MG63 (cell line): ENCODE results near the gene HSPA1B. TPM values are rescaled to one million over a fixed set of nuclear protein-coding genes. Genes with fewer than 3 reads are reported as not detected.
"Not testable (repeated sequence)": the region's sequence is repeated elsewhere in the genome, so short reads cannot be mapped to it uniquely, and the experiment has no call there.

Experiments
- DNase-seq: peaks from one replicate; pipeline ENCODE4 v3.0.0-alpha.2; 2020
- H3K27me3 ChIP-seq: fragments of 250-450 bp; sonication (Bioruptor Pico); 2 replicates; pipeline ENCODE4 v1.5.1; 2020; ENCODE audit warnings: mild to moderate bottlenecking, moderate library complexity
- H3K36me3 ChIP-seq: fragments of 250-450 bp; sonication (Bioruptor Pico); 2 replicates; pipeline ENCODE4 v1.5.1; 2020; ENCODE audit warnings: mild to moderate bottlenecking, moderate library complexity
- H3K4me3 ChIP-seq: fragments of 250-450 bp; sonication (Bioruptor Pico); 2 replicates; pipeline ENCODE4 v1.5.1; 2020; ENCODE audit warnings: mild to moderate bottlenecking, moderate library complexity
- H3K9me3 ChIP-seq: fragments of 250-450 bp; sonication (Bioruptor Pico); 2 replicates; pipeline ENCODE4 v1.5.1; 2020; ENCODE audit warnings: mild to moderate bottlenecking, moderate library complexity
- total RNA-seq: library from RNA; depleted of rRNA; stranded (reverse); fragments of >200 nt; shearing (Covaris generic); gene quantifications from 2 replicates; pipeline ENCODE4 v1.2.3, GENCODE V29; 2014; ENCODE audit warnings: low replicate concordance

Gene HSPA1B
- total RNA-seq, 1 experiment from 2014 or later: 72.1 TPM

DNA sequence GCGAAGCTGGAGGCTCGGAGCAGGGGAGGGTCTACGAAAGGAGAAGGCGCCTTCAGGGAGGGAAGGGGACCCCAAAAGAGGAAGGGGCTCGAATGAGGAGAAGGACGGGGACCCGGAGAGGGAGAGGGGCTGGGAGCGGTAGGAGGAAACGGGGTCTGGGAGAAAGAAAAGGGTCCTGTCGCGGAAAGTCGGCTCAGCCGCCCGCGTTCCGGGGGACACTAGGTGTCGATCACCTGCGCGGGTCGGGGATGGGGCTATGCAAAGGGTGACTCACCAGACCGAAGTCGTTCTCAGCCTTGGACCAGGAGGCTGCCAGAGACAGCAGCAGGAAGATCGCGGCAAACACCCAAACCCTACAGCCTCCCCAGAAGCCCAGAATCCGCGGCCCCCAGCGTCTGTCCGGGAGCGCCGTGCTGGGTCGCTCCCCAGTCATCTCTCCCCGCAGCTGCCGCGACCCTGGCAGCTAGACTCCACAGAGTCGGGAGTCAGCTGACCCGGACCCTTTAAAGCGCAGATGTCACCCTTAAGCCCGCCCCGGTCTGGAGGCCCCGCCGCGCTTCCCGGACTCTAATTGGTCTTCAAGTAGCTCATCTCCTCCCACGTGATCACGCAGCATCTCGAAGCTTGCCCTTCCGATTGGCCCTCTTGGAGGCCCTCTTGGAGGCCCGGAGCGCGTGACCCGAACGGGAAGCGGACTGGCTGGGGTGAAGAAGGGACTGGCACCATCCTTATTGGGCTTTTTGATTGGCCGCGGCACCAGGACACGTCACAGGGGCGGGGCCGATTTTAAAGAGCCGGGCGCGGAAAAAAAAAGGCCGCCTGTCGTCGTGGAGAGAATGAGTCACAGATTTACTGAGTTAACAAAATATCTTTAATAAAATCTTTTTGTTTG, 35.1 kb downstream of the HSPA1B start, which contains the start of gene NEU1:
NEU1 (minus strand) TSS at position 478 of the 892 bp plus-strand sequence; CDS start at position 433, 45 bp downstream.
- H3K4me3 ChIP-seq: peak within 1 kb of the TSS; percentile 71
- no peaks in the 10 kb centered on the region for H3K9me3 ChIP-seq
- no peaks in the 10 kb centered on the region for H3K36me3 ChIP-seq
- no peaks in the 10 kb centered on the region for H3K27me3 ChIP-seq
- DNase-seq: peak; percentile 99

DNA sequence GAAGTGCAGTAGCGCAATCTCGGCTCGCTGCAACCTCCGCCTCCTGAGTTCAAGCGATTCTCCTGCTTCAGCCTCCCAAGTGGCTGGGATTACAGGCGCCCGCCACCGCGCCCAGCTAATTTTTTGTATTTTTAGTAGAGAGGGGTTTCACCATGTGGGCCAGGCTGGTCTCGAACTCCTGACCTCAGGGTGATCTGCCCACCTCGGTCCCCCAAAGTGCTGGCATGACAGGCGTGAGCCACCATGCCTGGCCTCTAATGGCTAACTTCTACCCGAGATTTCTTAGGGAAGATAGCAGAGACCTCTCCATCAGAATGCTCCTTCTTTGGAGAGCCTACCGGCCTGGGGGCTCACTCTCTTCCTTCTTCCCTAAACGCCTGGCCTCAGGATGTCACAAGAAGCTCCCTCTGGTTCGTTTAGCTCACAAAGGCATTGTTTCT, 36.6 kb downstream of the HSPA1B start:
- H3K4me3 ChIP-seq: peak overlapping the region; percentile 71
- not testable (repeated sequence) for H3K9me3 ChIP-seq, H3K36me3 ChIP-seq, DNase-seq, H3K27me3 ChIP-seq

DNA sequence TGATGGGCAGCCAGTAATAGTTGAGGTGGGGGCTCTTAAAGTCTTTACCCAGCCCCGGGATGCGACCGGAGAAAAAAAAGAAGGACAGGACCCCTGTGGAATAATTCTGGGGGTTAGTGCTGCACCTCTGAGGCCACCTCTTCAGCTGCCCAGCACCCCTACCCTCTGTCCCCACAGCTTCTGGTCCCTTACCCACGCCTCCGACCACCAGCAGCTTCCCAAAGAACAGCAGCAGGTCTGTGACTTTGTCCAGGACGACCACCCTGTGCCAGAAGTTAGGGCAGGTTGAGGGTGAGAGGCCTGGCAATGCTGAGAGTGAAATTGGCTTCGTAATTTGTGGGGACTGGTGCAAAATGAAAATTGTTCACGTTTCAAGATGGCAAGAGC, 37.3 kb downstream of the HSPA1B start:
- no peak for DNase-seq
- H3K36me3 ChIP-seq: no peaks in the 10 kb centered on the region
- no peaks in the 10 kb centered on the region for H3K27me3 ChIP-seq
- H3K4me3 ChIP-seq: no peak overlapping the region
- no peaks in the 10 kb centered on the region for H3K9me3 ChIP-seq

DNA sequence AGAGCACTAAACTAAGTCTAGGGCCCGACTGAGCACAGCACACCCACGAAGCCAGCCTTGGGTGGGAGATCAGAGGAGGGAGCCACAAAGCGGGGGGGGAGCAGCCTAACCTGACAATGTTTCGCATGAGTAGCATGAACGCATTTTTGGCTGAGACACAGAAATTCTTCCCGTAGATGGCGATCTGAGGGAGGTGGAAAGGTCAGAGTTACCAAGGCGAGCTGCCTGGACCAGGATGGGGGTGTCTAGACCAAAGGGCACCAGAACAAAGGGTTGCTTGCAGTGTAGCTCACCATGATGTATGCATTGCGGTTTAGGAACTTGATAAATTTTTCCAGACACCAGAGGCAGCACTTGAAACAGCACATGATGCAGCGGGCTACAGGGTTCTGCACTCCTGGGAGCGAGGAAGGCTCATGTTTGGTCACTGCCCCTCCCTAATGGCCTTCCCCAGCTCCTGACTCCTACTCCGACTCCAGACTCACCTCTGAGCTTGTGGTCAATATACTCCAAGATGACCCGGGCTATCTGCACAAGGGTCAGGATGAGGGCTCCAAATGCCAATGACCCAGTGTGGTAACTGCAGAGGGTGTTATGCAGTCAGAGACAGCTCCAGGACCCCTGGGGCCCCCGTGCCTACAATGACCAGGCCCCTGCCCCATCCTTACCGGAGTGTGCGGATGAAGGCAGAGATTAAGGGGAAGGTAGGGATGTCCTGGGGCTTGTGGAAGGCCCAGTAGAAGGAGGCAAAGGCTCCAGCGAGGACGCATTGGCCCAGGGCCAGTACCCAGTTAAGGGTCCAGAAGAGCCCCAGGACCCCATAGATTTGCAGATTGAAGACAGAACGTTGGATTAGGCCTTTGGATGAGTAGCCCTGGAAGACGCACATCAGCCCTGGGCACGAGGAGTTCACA, 37.9 kb downstream of the HSPA1B start:
- no peak overlapping the region for H3K4me3 ChIP-seq
- no peaks in the 10 kb centered on the region for H3K27me3 ChIP-seq
- no peaks in the 10 kb centered on the region for H3K9me3 ChIP-seq
- H3K36me3 ChIP-seq: no peaks in the 10 kb centered on the region
- DNase-seq: no peak

DNA sequence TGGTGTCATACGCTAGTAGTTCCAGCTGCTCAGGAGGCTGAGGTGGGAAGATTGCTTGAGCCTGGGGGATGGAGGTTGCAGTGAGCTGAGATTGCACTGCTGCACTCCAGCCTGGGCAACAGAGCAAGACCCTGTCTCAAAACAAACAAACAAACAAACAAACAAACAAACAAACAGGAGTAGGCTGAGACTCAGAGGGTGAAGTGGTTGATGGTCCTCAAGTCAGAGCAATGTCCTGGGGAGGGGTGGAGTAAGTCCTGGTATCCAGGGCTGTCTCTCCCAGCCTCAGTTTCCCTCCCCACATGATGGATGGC, 41.1 kb downstream of the HSPA1B start:
- H3K36me3 ChIP-seq, DNase-seq, H3K27me3 ChIP-seq: not testable (repeated sequence)

DNA sequence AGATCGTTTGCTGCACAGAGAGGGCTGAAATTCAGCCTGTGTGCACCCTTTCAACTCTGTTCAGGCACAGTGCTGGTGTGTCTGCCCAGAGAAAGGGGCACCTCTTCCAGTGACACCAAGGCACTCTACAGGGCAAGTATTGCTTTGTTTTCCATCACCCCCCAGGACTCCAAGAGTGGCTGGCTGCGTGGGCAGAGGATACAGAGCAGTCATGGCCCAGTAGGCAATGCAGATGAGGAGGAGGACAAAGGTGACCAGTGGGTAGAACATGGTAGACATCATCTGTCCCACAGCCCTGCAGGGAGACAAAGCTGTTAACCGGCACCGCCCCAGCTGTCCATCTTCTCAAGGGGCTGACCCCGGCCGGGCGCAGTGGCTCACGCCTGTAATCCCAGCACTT, 41.8 kb downstream of the HSPA1B start:
- H3K4me3 ChIP-seq: no peak overlapping the region
- H3K36me3 ChIP-seq: no peaks in the 10 kb centered on the region
- no peaks in the 10 kb centered on the region for H3K27me3 ChIP-seq
- DNase-seq: no peak
- no peaks in the 10 kb centered on the region for H3K9me3 ChIP-seq

More for the DNA sequence above, 41.1 kb downstream of the HSPA1B start:
- not testable (repeated sequence) for H3K4me3 ChIP-seq, H3K9me3 ChIP-seq

DNA sequence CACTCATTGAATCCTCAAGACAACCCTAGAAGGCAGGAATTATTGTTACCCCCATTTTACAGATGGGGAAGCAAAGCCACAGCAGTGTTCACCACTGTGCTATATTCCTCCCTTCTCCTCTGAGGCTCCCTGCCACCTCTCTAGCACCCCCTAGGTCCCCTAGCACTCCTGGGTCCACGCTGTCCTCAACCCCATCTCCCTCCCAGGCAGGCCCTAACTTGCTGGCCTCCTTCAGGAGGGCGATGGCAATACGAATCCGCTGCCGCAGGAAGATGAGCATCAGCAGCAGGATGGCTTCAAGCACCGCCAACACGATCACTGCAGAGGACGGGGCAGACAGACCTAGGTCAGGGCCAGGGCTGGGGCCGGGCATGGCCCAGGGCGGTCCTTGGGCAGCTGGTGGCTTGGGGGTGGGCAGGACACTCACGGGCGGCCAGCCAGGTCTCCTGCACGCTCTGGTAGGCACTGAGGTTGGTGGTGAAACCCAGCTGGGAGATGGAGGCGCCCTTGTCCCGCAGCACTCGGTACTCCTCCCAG, 42.9 kb downstream of the HSPA1B start:
- Histone ChIP-seq H3K9me3 (no peaks in the 10 kb centered on the region), H3K27me3 (no peaks in the 10 kb centered on the region), H3K36me3 (no peaks in the 10 kb centered on the region), H3K4me3 (no peak overlapping the region)
- no peak for DNase-seq

DNA sequence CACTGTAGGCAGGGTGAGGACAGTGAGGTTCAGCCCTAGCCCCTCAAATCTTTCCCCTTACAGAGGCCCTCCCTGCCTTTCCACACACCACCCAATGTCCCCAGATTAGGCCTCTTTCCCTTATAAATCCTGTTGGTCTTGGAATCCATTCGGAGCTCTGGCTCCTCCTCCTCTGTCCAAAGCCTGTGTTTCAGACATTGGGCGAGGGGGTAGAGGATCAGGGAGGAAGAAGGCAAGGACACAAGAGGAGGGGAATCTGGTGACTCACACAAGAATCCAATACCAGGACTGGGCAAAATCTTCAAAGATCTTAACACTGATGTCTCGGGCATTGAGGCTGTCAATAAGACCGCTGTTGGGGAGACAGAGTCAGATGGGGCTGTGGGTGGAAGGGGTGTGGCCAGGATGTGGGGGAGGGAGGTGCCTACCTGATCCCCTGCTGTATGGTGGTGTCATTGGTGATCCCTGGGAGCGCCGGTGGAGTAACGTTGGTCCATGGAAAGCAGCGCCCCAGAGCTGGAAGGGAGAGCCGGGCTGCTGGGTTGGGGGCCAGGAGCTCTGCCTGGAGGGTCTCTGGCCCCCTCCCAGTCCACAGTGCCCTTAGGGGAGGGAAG, 43.6 kb downstream of the HSPA1B start:
- DNase-seq: no peak
- Histone ChIP-seq H3K27me3 (no peaks in the 10 kb centered on the region), H3K9me3 (no peaks in the 10 kb centered on the region), H3K36me3 (no peaks in the 10 kb centered on the region), H3K4me3 (no peak overlapping the region)

DNA sequence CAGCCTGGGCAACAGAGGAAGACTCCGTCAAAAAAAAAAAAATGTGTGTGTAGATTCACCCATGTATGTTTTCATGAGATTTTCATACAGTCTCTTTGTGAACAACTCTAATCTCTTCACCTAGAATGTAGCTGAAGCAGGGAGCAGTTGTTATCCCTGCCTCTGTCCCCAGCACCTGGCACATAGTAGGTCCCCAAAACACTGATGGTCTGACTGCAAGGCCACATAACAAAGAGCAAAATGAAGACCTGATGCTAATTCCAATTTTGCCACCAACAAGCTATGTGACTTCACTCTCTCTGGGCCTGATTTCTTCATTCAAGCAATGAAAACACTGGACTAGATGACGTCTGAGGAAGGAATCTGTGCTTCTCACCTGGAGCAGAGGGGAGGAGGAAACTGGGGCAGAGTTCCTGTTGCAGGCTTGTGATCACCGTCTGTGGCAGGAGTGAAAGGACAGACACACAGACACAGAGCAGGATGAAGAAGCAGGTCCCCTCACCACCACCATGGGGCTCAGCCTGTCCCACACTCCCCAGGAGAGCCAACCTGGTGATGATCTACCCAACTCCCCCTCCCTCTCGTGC, 46.6 kb downstream of the HSPA1B start:
- Histone ChIP-seq H3K27me3 (no peaks in the 10 kb centered on the region), H3K9me3 (no peaks in the 10 kb centered on the region), H3K36me3 (no peaks in the 10 kb centered on the region), H3K4me3 (no peak overlapping the region)
- no peak for DNase-seq

DNA sequence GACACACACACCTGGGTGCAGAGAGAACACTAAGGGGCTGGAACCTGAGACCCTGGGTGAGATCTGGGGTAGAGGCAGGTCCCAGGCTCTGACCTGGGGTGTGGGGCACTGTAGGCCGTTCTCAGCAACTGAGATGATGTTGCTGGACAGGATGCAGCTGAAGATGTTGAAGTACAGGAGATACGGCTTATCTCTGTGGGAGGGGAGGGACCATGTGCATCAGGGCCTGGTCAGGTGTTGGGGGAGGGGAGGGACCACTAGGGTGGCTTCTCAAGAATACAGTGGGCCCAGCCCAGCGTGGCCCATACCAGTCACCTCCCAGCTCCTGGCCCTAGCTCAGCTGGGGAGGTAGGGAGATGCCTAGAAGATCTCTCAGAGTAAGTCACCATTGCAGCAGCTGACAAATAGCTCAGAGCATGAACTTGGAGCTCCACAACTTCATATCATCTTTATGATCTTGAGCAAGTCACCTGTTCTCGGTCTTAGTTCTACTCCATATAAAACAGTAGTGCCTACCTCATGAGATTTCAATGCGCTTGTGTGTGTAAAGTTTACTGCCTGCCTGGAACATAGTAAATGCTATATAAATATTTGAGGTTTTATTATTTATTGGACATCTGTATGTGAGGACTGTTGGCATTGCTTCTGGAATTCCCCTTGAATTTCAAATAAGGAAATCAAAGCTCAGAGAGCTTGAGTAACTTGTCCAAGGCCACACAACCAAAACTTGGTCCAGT, 47.5 kb downstream of the HSPA1B start:
- no peaks in the 10 kb centered on the region for H3K9me3 ChIP-seq
- no peaks in the 10 kb centered on the region for H3K27me3 ChIP-seq
- no peaks in the 10 kb centered on the region for H3K36me3 ChIP-seq
- DNase-seq: no peak
- H3K4me3 ChIP-seq: no peak overlapping the region

DNA sequence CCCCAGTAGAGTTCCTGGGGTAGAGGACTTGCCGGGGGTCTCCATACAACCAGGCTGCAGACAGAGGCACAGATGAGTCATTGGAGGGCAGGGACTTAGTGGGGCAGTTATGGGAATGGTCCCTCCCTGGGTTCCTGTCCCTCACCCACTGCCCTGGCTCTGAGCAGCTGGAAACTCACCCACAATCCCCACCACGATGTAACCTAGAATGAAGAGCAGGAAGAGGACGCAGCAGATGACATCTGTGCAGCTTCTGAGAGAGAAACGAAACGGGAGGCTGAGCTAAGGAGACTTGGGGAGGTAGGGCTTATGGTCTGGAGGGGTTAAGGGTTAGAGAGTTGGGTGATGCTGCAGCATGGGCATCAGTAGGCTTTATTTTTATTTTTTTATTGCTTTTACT, 48.3 kb downstream of the HSPA1B start:
- DNase-seq: no peak
- Histone ChIP-seq H3K36me3 (no peaks in the 10 kb centered on the region; the same call in 1 of the 2 replicates), H3K9me3 (no peaks in the 10 kb centered on the region), H3K4me3 (no peak overlapping the region), H3K27me3 (no peaks in the 10 kb centered on the region)

DNA sequence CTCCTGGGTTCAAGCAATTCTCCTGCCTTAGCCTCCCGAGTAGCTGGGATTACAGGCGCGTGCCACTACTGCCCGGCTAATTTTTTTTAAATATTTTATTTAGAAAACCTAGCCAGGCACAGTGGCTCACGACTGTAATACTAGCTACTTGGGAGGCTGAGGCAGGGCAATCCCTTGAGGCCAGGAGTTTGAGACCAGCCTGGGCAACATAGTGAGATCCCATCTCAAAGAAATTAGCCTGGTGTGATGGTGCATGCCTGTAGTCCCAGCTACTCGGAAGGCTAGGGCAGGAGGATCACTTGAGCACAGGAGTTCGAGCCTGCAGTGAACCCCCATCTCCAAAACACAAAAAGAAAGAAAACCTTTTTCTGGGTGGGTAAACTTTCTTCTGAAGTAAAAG, 48.8 kb downstream of the HSPA1B start:
- DNase-seq: no peak
- Histone ChIP-seq H3K27me3 (no peaks in the 10 kb centered on the region), H3K9me3 (no peaks in the 10 kb centered on the region), H3K4me3 (no peak overlapping the region), H3K36me3 (no peaks in the 10 kb centered on the region; the same call in 1 of the 2 replicates)

DNA sequence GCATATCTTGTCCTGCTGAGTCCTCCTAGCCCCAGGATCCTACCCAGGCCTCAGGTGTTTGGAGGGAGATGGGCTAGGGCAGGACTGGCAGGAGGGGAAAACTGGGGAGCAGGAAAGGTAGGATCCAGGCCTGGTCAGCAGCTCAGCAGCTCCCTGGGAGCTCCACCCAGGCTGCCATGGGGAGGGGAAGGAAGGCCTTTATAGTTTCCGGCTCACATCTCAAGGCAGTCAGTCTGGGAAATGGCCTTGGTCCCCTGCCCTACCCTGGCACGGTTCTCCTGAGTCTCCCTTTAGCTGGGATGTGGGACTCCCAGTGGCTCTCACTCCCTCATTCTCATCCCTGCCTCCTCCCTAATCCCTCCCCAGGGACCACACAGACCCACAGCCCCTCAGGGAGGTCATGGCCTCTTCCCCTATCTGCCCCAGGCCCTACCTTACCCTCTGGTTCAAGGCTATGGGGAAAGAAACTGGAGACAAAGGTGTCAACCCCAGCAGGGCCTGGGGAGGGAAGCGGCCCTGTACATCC, 49.6 kb downstream of the HSPA1B start:
- no peak for DNase-seq
- Histone ChIP-seq H3K9me3 (no peaks in the 10 kb centered on the region), H3K4me3 (no peak overlapping the region), H3K36me3 (no peaks in the 10 kb centered on the region; the same call in 1 of the 2 replicates), H3K27me3 (no peaks in the 10 kb centered on the region)

DNA sequence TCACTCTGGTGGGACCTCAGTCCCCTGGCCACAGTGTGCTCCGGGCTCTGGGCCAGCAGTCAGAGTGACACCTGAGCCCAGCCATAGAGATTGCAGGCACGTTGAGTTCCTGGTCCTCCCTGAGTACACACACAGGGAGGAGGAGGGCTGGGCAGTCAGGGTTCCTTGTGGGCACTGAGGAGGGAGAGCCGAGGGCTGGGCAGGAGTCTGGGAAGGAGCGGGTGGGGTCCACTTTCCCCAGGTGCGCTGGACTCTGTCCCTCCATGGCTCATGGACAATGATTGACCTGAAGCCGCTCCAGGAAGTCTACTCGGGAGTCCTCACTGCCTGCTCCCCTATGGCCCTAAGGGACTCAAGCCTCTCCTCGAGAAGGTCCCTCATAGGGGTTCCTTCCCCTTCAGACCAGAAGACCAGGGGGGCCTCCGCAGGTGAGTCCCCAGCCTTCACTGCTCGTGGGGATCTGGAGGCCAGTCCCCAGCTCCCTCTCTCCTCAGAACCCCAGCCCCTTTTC, 50.2 kb downstream of the HSPA1B start:
- DNase-seq: no peak
- Histone ChIP-seq H3K9me3 (no peaks in the 10 kb centered on the region), H3K36me3 (no peaks in the 10 kb centered on the region; the same call in 1 of the 2 replicates), H3K27me3 (no peaks in the 10 kb centered on the region), H3K4me3 (no peak overlapping the region)

DNA sequence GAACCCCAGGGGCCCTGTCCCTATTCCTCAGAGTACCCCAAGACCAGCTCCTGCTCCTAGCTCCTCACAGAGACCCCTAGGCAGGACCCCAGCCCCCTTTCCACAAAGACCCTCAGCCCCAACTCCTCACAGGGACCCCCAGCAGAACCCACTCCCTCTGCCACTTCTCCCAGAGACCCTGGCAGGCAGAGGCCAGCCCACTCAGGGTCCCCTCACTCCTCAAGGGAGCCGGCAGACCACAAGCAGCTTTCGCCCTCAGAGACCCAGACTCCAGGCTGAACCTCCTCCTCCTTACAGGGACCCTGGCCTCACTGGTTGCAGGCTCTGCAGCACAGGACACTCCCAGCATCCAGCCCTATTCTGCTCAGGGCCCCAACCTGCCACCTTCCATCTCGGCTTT, 50.7 kb downstream of the HSPA1B start:
- Histone ChIP-seq H3K36me3 (no peaks in the 10 kb centered on the region; the same call in 1 of the 2 replicates), H3K4me3 (no peak overlapping the region), H3K27me3 (no peaks in the 10 kb centered on the region), H3K9me3 (no peaks in the 10 kb centered on the region)
- no peak for DNase-seq
